Adrenal gland (tissue), 19 donors: ENCODE measurements around the gene ARF5. TPM values are rescaled to one million over a fixed set of nuclear protein-coding genes. Genes with fewer than 3 reads are reported as not detected.
"Not testable (repeated sequence)": the region's sequence is repeated elsewhere in the genome, so short reads cannot be mapped to it uniquely, and the experiment has no call there.

Experiments used
- DNase-seq, 7 donors: peaks; one replicate each; pipeline ENCODE4 v3.0.0-alpha.2; 2019 to 2020
- H3K27ac ChIP-seq, 5 donors: fragments of 200-600 bp; sonication (generic) in 4 of 5; 1 replicate in 3 of 5; 2 replicates in 2 of 5; pipeline versions ENCODE4 v1.5.1 to v1.8.0; 2016 to 2020; ENCODE audit warnings: mild to moderate bottlenecking in 1 of 5
- H3K27me3 ChIP-seq: fragments of 200-600 bp; 2 replicates; pipeline ENCODE4 v1.8.0; 2021
- H3K36me3 ChIP-seq, 2 donors: fragments of 200-600 bp; replicated peaks in 1 of 2; 1 replicate in 1 of 2; 2 replicates in 1 of 2; pipeline versions ENCODE4 v1.5.1 to v1.8.0; 2018 to 2022
- H3K4me1 ChIP-seq, 2 donors: fragments of 200-600 bp; replicated peaks in 1 of 2; 1 replicate in 1 of 2; 2 replicates in 1 of 2; pipeline versions ENCODE4 v1.5.1 to v1.8.0; 2018 to 2021
- H3K4me3 ChIP-seq, 4 donors: fragments of 200-600 bp; sonication (generic) in 3 of 4; one replicate each; pipeline ENCODE4 v1.5.1; 2016 to 2018
- H3K9me3 ChIP-seq, 3 donors: fragments of 200-600 bp; sonication (generic) in 1 of 3; replicated peaks in 1 of 3; 1 replicate in 2 of 3; 2 replicates in 1 of 3; pipeline versions ENCODE4 v1.5.1 to v1.8.0; 2016 to 2021
- POLR2A ChIP-seq, 2 donors: fragments of 450-650 bp; IDR thresholded peaks; one replicate each; pipeline ENCODE4 v1.6.1; 2017; ENCODE audit warnings: antibody characterized with exemption in 2 of 2, mild to moderate bottlenecking in 2 of 2, moderate library complexity in 1 of 2
- WGBS, 4 donors: extraction: QIAGEN DNeasy Blood & Tissue Kit in 2 of 4; methylation state at CpG; one replicate each; pipeline versions ENCODE4 v1.1.5 to v1.1.7; 2013 to 2017; 5-methylcytosine and 5-hydroxymethylcytosine counted together
- intact Hi-C, 2 donors: fragments of 100-400 bp; cut with DNase I; formaldehyde crosslinking; loops; one replicate each; pipeline versions ENCODE4 v1.14.1 to v1.15.0; 2022 to 2023
- long read RNA-seq, 10 donors: library from polyadenylated mRNA in 3 of 10; unstranded in 2 of 10; stranded (forward) in 1 of 10; transcript quantifications; one replicate each; pipeline ENCODE4 v2.0.0 and lab custom pipeline, GENCODE V29; 2021 to 2026
- polyA plus RNA-seq, 3 donors: library from polyadenylated mRNA; stranded (reverse); fragments of 200-250 nt in 2 of 3; fragments of 350-450 nt in 1 of 3; fragmentation: Illumina TruSeq in 1 of 3; extraction: RNeasy Lipid Tissue Mini Kit (QIAGEN cat#74804) in 1 of 3; gene quantifications; one replicate each; pipeline ENCODE4 v1.2.3, GENCODE V29; 2013 to 2014
- total RNA-seq, 9 donors: library from RNA; depleted of rRNA in 4 of 9; stranded (reverse); fragments of >200 nt in 4 of 9; fragments of 120-200 nt in 1 of 9; fragmentation: NEBNext Ultra II Directional in 1 of 9; extraction: Animal tissue kit (Norgen Biotek cat#: 25700) in 1 of 9; gene quantifications; one replicate each; pipeline versions ENCODE4 v1.1.0 to v1.2.4, GENCODE V29; 2013 to 2023
- TF ChIP-seq, protein P1 (sequence below), 6 experiments: fragments of 450-650 bp in 4 of 6; fragments of 200-600 bp in 2 of 6; sonication (generic) in 1 of 6; IDR thresholded peaks; 1 replicate in 5 of 6; 2 replicates in 1 of 6; pipeline versions ENCODE4 v1.5.1 to v1.8.0; 2016 to 2021; ENCODE audit warnings: antibody characterized with exemption in 6 of 6, mild to moderate bottlenecking in 2 of 6, moderate library complexity in 1 of 6
- donor health status: healthy with polysubstance abuse.
- donor health status: Bipolar disorder and iron deficiency.
- donor health status: DM: yes; HTN: yes; CAD: no.
- donor health status: DM: no; HTN: no; CAD: no.
- donor health status: DM: no; HTN: no; CAD: no.
- donor health status: DM: yes; HTN: yes; CAD: no.

Gene ARF5
- 100 to 1,000 TPM in 8 of 9 donors, 10 to 100 TPM in 1; 88.7 to 175 (median 115) TPM for total RNA-seq
- 100 to 1,000 TPM; 112 to 259 (median 154) TPM for polyA plus RNA-seq
- long read RNA-seq, donor 1, transcript ARF5-201 (6 exons, 1,103 nt): major isoform, 71 of 122 reads
- long read RNA-seq, donor 1, partial matches to known transcripts: 49 of 122 reads
- long read RNA-seq, donor 1, other reads (novel, unspliced or antisense): 0 of 122 reads
- long read RNA-seq, donor 2, transcript ARF5-201 (6 exons, 1,103 nt): major isoform, 29 of 75 reads
- long read RNA-seq, donor 2, partial matches to known transcripts: 46 of 75 reads
- long read RNA-seq, donor 2, other reads (novel, unspliced or antisense): 0 of 75 reads
- long read RNA-seq, donor 3, transcript ARF5-201 (6 exons, 1,103 nt): major isoform, 30 of 69 reads
- long read RNA-seq, donor 3, partial matches to known transcripts: 37 of 69 reads
- long read RNA-seq, donor 3, other reads (novel, unspliced or antisense): 0 of 69 reads
- long read RNA-seq, donor 4, transcript ARF5-201 (6 exons, 1,103 nt): major isoform, 94 of 100 reads
- long read RNA-seq, donor 4, partial matches to known transcripts: 4 of 100 reads
- long read RNA-seq, donor 4, other reads (novel, unspliced or antisense): 1 of 100 reads
- long read RNA-seq, donor 5, transcript ARF5-201 (6 exons, 1,103 nt): major isoform, 170 of 180 reads
- long read RNA-seq, donor 5, transcript ARF5-204 (5 exons, 1,509 nt): minor isoform, 5 of 180 reads
- long read RNA-seq, donor 5, partial matches to known transcripts: 4 of 180 reads
- long read RNA-seq, donor 5, other reads (novel, unspliced or antisense): 0 of 180 reads
- long read RNA-seq, donor 6, transcript ARF5-201 (6 exons, 1,103 nt): major isoform, 121 of 126 reads
- long read RNA-seq, donor 6, partial matches to known transcripts: 4 of 126 reads
- long read RNA-seq, donor 6, other reads (novel, unspliced or antisense): 0 of 126 reads
- long read RNA-seq, donor 7, transcript ARF5-201 (6 exons, 1,103 nt): major isoform, 35 of 56 reads
- long read RNA-seq, donor 7, partial matches to known transcripts: 20 of 56 reads
- long read RNA-seq, donor 7, other reads (novel, unspliced or antisense): 0 of 56 reads
- long read RNA-seq, donor 8, transcript ARF5-201 (6 exons, 1,103 nt): major isoform, 77 of 98 reads
- long read RNA-seq, donor 8, partial matches to known transcripts: 20 of 98 reads
- long read RNA-seq, donor 8, other reads (novel, unspliced or antisense): 0 of 98 reads
- long read RNA-seq, donor 9, transcript ARF5-201 (6 exons, 1,103 nt): major isoform, 34 of 86 reads
- long read RNA-seq, donor 9, partial matches to known transcripts: 48 of 86 reads
- long read RNA-seq, donor 9, other reads (novel, unspliced or antisense): 0 of 86 reads
- long read RNA-seq, donor 10, transcript ARF5-201 (6 exons, 1,103 nt): major isoform, 17 of 36 reads
- long read RNA-seq, donor 10, partial matches to known transcripts: 19 of 36 reads
- long read RNA-seq, donor 10, other reads (novel, unspliced or antisense): 0 of 36 reads

DNA sequence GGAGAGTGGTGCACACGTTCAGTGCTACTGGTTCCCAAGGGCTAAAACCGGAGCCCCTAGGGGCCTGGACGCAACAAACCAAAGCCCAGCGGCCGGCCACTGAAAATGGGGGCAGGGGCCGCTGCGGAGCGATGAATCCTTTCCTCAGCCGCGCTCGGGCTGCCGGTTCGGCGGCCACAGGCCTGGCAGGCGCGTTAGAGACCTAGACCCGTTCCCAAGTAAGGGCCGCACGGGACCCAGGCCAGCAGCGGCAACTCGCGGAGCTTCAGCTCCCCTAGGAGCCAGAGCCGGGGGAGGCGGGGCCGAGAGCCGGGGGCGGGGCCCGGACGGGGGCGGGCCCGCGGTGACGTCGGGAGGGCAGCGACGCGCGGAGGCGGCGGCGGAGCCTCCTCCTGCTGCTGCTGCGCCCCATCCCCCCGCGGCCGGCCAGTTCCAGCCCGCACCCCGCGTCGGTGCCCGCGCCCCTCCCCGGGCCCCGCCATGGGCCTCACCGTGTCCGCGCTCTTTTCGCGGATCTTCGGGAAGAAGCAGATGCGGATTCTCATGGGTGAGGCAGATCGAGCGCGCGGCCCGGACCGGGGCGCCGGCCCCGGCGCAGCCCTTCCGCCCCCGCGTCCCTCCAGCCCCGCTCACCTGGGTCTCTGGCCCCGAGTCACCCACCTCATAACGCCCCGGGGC lies at the start of gene ARF5:
ARF5 (plus strand) TSS at position 393 of the 678 bp plus-strand sequence; CDS start at position 481, 88 bp downstream.
- no peaks in the 10 kb centered on the region for H3K9me3 ChIP-seq
- peak within 1 kb of the TSS in 4 of 5 donors; percentile 63 to 90 (median 84) for H3K27ac ChIP-seq
- peak; percentile 85 to 94 (median 89) for DNase-seq
- H3K36me3 ChIP-seq: peaks cover 0 to 21% of the 10 kb centered on the region in 2 donors
- H3K4me1 ChIP-seq: peaks cover 28 to 34% of the 10 kb centered on the region in 2 donors
- TF ChIP-seq POLR2A (IDR thresholded peaks at IDR 0.05): peak; percentile 41 to 78
- TF ChIP-seq, protein P1, sequence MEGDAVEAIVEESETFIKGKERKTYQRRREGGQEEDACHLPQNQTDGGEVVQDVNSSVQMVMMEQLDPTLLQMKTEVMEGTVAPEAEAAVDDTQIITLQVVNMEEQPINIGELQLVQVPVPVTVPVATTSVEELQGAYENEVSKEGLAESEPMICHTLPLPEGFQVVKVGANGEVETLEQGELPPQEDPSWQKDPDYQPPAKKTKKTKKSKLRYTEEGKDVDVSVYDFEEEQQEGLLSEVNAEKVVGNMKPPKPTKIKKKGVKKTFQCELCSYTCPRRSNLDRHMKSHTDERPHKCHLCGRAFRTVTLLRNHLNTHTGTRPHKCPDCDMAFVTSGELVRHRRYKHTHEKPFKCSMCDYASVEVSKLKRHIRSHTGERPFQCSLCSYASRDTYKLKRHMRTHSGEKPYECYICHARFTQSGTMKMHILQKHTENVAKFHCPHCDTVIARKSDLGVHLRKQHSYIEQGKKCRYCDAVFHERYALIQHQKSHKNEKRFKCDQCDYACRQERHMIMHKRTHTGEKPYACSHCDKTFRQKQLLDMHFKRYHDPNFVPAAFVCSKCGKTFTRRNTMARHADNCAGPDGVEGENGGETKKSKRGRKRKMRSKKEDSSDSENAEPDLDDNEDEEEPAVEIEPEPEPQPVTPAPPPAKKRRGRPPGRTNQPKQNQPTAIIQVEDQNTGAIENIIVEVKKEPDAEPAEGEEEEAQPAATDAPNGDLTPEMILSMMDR (IDR thresholded peaks at IDR 0.05): peak in 2 of 6 experiments; percentile 9
- peak within 1 kb of the TSS; percentile 71 to 97 (median 86) for H3K4me3 ChIP-seq
- intact Hi-C loops: no loop called here
- no peaks in the 10 kb centered on the region for H3K27me3 ChIP-seq
- WGBS, 4 donors: 0 to 6% (median 1%) methylated on average over 11 to 77 of the region's 77 CpGs; no CpG with 5 or more reads in 1 of the 4 donors

GRCh38 chr7:127539116-127539515 lies 49.1 kb upstream of the ARF5 start:
- H3K4me1 ChIP-seq: no peaks in the 10 kb centered on the region
- no peaks in the 10 kb centered on the region for H3K36me3 ChIP-seq
- intact Hi-C loops: no loop called here
- H3K27me3 ChIP-seq: peaks cover 7% of the 10 kb centered on the region
- H3K27ac ChIP-seq: no peak overlapping the region
- no peak for TF ChIP-seq POLR2A (IDR thresholded peaks at IDR 0.05)
- TF ChIP-seq, protein P1 (IDR thresholded peaks at IDR 0.05): no peak
- no peak for DNase-seq
- no peak overlapping the region for H3K4me3 ChIP-seq
- H3K9me3 ChIP-seq: no peaks in the 10 kb centered on the region
- 63 to 76% (median 70%) methylated on average over 9 of the region's 9 CpGs for WGBS, 4 donors

GRCh38 chr7:127540461-127540860 lies 47.8 kb upstream of the ARF5 start:
- H3K36me3 ChIP-seq, H3K4me1 ChIP-seq, H3K27ac ChIP-seq, H3K4me3 ChIP-seq, DNase-seq, H3K27me3 ChIP-seq, H3K9me3 ChIP-seq, intact Hi-C loops: not testable (repeated sequence)
- 73 to 85% (median 76%) methylated on average over 8 to 10 of the region's 10 CpGs for WGBS, 4 donors

DNA sequence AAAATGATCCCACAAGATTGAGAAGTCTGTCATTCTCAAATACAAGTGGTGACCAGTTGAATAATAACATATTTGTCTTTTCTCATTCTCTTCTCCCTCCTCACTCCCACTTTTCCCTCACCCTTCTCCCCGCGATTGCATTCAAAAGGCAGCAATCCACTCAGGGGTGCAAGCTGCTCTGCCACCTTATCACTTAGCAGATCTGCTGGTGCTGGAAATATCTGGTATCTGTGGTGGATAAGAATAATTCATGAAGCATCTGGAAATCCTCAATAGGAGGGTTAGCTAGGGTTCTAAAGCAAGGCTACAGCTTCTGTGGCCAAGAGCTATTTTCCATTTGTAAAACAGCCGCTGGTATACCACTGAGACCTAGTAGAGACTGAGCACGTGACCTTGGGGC lies 46.7 kb upstream of the ARF5 start:
- intact Hi-C loops: no loop called here
- no peak for TF ChIP-seq POLR2A (IDR thresholded peaks at IDR 0.05)
- TF ChIP-seq, protein P1 (IDR thresholded peaks at IDR 0.05): no peak

More for the DNA sequence above, 46.7 kb upstream of the ARF5 start:
- Histone ChIP-seq H3K4me1 (no peaks in the 10 kb centered on the region), H3K27ac (no peak overlapping the region), H3K36me3 (no peaks in the 10 kb centered on the region), H3K4me3 (no peak overlapping the region), H3K9me3 (no peaks in the 10 kb centered on the region), H3K27me3 (no peaks in the 10 kb centered on the region)
- DNase-seq: no peak
- 64 to 81% (median 75%) methylated on average over 4 of the region's 4 CpGs for WGBS, 4 donors
